Activated T-cell treated with anti-CD3 and anti-CD28 coated beads, Interleukin-2, amount 50 U/mL, for 24 hours (primary cell): ENCODE measurements around the gene SLC34A2.

Experiments
- DNase-seq: peaks from one replicate; pipeline ENCODE4 v3.0.0-alpha.2; 2020
- H3K27ac Mint-ChIP-seq: 2 replicates; pipeline ENCODE4 v1.8.0; 2020; ENCODE audit warnings: mild to moderate bottlenecking, mixed read lengths
- H3K27me3 Mint-ChIP-seq: 2 replicates; pipeline ENCODE4 v1.8.0; 2020; ENCODE audit warnings: mixed read lengths
- H3K36me3 Mint-ChIP-seq: 2 replicates; pipeline ENCODE4 v1.8.0; 2020; ENCODE audit warnings: low read depth, mixed read lengths
- H3K4me1 Mint-ChIP-seq: 2 replicates; pipeline ENCODE4 v1.8.0; 2020; ENCODE audit warnings: low read depth, mixed read lengths
- H3K4me3 Mint-ChIP-seq: 2 replicates; pipeline ENCODE4 v1.8.0; 2020; ENCODE audit warnings: mild to moderate bottlenecking, moderate library complexity, mixed read lengths
- H3K9me3 Mint-ChIP-seq: 2 replicates; pipeline ENCODE4 v1.8.0; 2020; ENCODE audit warnings: mixed read lengths

The SLC34A2 gene

DNA sequence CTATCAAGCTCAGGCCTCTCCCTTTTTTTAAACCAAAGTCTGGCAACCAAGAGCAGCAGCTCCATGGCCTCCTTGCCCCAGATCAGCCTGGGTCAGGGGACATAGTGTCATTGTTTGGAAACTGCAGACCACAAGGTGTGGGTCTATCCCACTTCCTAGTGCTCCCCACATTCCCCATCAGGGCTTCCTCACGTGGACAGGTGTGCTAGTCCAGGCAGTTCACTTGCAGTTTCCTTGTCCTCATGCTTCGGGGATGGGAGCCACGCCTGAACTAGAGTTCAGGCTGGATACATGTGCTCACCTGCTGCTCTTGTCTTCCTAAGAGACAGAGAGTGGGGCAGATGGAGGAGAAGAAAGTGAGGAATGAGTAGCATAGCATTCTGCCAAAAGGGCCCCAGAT is 21.5 kb downstream of the SLC34A2 start:
- Mint-ChIP-seq H3K4me1 (no peaks in the 10 kb centered on the region), H3K36me3 (no peaks in the 10 kb centered on the region), H3K27ac (no peak overlapping the region), H3K27me3 (no peaks in the 10 kb centered on the region), H3K4me3 (no peak overlapping the region), H3K9me3 (no peaks in the 10 kb centered on the region)
- DNase-seq = no peak

DNA sequence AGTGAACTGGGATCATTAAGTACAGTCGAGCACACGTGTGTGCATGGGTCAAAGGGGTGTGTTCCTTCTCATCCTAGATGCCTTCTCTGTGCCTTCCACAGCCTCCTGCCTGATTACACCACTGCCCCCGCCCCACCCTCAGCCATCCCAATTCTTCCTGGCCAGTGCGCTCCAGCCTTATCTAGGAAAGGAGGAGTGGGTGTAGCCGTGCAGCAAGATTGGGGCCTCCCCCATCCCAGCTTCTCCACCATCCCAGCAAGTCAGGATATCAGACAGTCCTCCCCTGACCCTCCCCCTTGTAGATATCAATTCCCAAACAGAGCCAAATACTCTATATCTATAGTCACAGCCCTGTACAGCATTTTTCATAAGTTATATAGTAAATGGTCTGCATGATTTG is 22.3 kb downstream of the SLC34A2 start:
- no peaks in the 10 kb centered on the region for H3K27me3 Mint-ChIP-seq
- no peak overlapping the region for H3K27ac Mint-ChIP-seq
- no peaks in the 10 kb centered on the region for H3K4me1 Mint-ChIP-seq
- no peak for DNase-seq
- no peak overlapping the region for H3K4me3 Mint-ChIP-seq
- no peaks in the 10 kb centered on the region for H3K36me3 Mint-ChIP-seq
- no peaks in the 10 kb centered on the region for H3K9me3 Mint-ChIP-seq

DNA sequence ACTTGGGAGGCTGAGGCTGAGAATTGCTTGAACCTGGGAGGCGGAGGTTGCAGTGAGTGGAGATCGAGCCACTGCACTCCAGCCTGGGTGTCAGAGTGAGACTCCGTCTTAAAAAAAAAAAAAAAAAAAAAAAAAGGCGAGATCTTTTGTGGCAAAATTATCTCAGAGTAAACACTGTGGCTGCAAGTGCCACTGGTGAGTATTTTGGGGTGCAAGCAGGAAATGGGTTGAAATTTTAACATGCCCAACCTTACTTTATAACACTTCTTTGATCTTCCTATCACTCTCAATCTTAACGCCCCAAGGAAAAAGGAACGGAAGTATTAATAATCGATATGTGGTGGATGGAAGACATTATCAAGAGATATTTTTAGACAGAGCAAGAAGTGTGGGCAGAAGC is 32.1 kb downstream of the SLC34A2 start:
- no peaks in the 10 kb centered on the region for H3K27me3 Mint-ChIP-seq
- DNase-seq = no peak
- no peak overlapping the region for H3K27ac Mint-ChIP-seq
- peaks cover 11% of the 10 kb centered on the region for H3K9me3 Mint-ChIP-seq
- H3K4me1 Mint-ChIP-seq = no peaks in the 10 kb centered on the region
- H3K4me3 Mint-ChIP-seq = no peak overlapping the region
- no peaks in the 10 kb centered on the region for H3K36me3 Mint-ChIP-seq

DNA sequence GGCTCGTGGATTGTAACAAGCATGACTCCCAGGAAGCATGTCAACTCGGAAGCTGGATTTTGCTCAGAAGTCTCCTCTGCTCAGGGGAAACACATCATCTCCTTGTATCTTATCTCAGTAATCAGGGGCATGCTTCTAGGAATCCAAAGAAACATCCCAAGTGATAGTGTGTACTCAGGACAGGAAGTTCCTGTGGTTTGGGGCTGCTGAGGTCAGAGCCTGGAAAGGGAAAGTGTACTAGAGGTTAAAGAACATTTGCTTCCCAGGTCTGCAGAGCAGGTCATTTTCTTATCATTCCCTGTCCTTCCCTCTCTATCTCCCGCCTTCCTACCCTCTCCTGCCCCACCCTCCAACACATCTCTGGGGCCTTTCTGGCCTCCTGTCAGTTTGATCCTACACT is 38.8 kb downstream of the SLC34A2 start:
- DNase-seq = no peak

DNA sequence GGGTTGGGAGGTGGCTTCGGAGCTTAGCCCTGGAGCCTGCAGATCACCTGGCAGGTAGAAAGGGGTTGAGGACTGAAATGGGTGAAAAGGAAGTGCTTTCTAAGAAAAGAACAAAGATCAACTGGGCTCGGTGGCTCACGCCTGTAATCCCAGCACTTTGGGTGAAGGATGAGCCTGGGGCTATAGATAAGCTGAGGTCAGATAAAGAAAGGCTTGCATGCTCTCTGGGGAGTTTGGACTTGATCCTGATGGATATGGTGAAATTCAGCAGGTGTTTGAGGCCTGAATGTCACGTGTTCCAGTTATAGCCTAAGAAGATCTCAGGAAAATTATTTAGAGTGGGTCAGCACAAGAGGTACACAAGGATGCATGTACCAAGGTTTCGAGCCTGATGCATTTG is 40.8 kb downstream of the SLC34A2 start:
- H3K27ac Mint-ChIP-seq = no peak overlapping the region
- DNase-seq = no peak
- peaks cover 7% of the 10 kb centered on the region for H3K9me3 Mint-ChIP-seq
- no peaks in the 10 kb centered on the region for H3K4me1 Mint-ChIP-seq
- H3K4me3 Mint-ChIP-seq = no peak overlapping the region
- H3K27me3 Mint-ChIP-seq = peaks cover 9% of the 10 kb centered on the region
- H3K36me3 Mint-ChIP-seq = no peaks in the 10 kb centered on the region

More for the DNA sequence above, 38.8 kb downstream of the SLC34A2 start:
- H3K27ac Mint-ChIP-seq = no peak overlapping the region
- peaks cover 5% of the 10 kb centered on the region for H3K27me3 Mint-ChIP-seq
- H3K4me1 Mint-ChIP-seq = no peaks in the 10 kb centered on the region
- H3K4me3 Mint-ChIP-seq = no peak overlapping the region
- peaks cover 14% of the 10 kb centered on the region for H3K9me3 Mint-ChIP-seq
- no peaks in the 10 kb centered on the region for H3K36me3 Mint-ChIP-seq

DNA sequence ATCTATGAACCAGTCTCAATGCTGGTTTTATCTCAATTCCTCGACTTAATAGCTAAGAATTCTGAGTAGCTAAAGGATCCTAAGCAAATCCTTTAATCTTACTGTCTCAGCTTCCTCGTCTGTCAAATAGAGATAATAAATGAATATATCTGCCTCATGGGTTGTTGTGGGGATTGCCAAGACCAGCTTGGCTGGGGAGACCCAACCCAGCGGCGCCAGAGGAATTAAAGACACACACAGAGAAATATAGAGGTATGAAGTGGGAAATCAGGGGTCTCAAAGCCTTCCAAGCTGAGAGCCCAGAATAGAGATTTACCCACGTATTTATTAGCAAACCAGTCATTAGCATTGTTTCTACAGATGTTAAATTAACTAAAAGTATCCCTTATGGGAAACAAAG is 41.9 kb downstream of the SLC34A2 start:
- Mint-ChIP-seq H3K27ac (no peak overlapping the region), H3K4me1 (no peaks in the 10 kb centered on the region), H3K36me3 (no peaks in the 10 kb centered on the region), H3K27me3 (peaks cover 9% of the 10 kb centered on the region), H3K9me3 (peaks cover 2% of the 10 kb centered on the region), H3K4me3 (no peak overlapping the region)
- no peak for DNase-seq

DNA sequence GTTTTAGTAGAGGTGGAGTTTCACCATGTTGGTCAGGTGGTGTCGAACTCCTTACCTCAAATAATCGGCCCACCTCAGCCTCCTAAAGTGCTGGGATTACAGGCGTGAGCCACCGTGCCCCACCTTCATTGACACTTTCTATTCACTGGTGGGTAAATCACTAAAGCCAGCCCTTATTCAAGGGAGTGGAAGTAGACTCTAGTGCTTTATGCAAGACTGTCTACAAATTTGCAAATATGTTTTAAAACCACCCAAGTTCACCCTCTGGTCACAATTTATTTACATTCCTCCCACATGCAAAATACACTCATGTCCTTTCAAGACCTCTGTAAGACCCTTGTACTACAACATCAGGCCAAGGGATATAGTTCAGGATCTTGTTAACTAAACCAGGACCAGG is 45.0 kb downstream of the SLC34A2 start:
- H3K4me3 Mint-ChIP-seq = no peak overlapping the region
- DNase-seq = no peak

DNA sequence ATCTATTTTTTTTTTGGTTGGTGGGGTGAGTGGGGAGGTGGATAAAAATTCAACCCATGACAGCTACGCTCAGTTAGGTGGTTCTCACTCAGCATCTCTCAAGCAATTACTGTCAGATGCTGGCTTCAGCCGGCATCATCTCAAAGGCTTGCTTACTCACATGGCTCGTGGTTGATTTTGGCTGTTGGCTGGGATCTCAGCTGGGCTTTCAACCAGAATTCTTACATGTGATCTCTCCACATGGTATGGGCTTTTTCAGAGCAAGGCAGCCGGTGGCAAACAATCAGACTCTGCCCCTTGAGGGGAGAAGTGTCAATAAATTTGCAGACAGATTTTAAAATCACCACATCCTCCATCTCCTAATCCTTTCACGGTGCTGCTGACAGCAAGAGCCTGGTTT is 47.2 kb downstream of the SLC34A2 start:
- Mint-ChIP-seq H3K9me3 (no peaks in the 10 kb centered on the region), H3K36me3 (no peaks in the 10 kb centered on the region), H3K4me1 (no peaks in the 10 kb centered on the region), H3K4me3 (no peak overlapping the region), H3K27ac (no peak overlapping the region), H3K27me3 (peaks cover 6% of the 10 kb centered on the region)
- DNase-seq = no peak

More for the DNA sequence above, 45.0 kb downstream of the SLC34A2 start:
- peaks cover 6% of the 10 kb centered on the region for H3K27me3 Mint-ChIP-seq
- H3K9me3 Mint-ChIP-seq = no peaks in the 10 kb centered on the region
- no peaks in the 10 kb centered on the region for H3K4me1 Mint-ChIP-seq
- no peaks in the 10 kb centered on the region for H3K36me3 Mint-ChIP-seq
- no peak overlapping the region for H3K27ac Mint-ChIP-seq

DNA sequence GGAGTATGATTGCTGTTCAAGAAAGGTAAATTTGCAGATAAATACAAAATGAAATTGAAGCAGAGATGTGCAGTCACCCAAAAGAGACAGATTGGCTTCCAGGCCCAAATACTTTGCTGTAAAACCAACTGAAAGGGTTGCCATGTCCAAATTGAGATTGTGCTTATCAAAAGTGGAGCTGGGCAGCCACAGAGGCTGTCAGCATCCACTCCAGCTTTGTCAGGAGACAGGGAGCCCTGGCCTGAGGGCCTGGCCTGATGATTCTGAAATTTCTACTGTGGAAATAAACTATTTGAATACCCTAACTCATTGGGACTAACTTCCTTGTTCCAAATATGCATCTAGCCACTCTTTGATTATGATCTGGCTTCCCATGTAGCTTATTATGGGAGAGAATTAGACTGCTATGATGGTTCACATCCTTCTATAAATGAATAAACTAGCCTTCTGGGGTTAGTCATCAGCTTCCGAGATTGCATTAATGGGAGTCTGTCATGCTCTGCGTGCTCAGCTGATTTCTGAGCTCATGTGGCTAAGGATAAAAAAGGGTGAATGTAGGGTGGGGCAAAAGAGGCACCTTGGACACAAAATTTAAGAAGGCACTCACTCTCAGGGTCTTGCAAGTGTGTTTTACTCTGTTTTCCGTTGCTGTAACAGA is 48.2 kb downstream of the SLC34A2 start:
- Mint-ChIP-seq H3K4me1 (no peaks in the 10 kb centered on the region), H3K4me3 (no peak overlapping the region), H3K9me3 (no peaks in the 10 kb centered on the region), H3K36me3 (no peaks in the 10 kb centered on the region), H3K27me3 (peaks cover 4% of the 10 kb centered on the region), H3K27ac (no peak overlapping the region)
- DNase-seq = no peak

DNA sequence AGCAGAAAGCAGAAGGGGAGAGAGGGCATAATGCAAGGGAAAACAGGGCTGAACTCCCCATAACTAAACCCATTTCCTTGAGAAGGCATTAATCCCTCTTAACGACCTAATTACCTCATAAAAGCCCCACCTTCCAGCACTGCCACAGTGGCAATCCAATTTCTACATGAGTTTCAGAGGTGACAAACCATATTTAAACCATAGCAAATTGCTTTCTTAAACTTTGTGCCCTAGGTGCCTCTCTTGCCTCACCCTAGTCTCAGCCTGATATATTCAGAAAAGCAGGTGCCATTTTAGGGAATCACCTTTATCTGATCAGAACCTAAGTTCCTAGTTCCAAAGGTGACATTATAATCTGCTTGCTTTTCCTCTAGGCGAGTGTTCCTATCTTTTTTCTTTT is 48.9 kb downstream of the SLC34A2 start:
- no peak overlapping the region for H3K4me3 Mint-ChIP-seq
- no peak for DNase-seq
- H3K27me3 Mint-ChIP-seq = peaks cover 6% of the 10 kb centered on the region
- no peaks in the 10 kb centered on the region for H3K36me3 Mint-ChIP-seq
- no peak overlapping the region for H3K27ac Mint-ChIP-seq
- peaks cover 3% of the 10 kb centered on the region for H3K9me3 Mint-ChIP-seq
- H3K4me1 Mint-ChIP-seq = no peaks in the 10 kb centered on the region

DNA sequence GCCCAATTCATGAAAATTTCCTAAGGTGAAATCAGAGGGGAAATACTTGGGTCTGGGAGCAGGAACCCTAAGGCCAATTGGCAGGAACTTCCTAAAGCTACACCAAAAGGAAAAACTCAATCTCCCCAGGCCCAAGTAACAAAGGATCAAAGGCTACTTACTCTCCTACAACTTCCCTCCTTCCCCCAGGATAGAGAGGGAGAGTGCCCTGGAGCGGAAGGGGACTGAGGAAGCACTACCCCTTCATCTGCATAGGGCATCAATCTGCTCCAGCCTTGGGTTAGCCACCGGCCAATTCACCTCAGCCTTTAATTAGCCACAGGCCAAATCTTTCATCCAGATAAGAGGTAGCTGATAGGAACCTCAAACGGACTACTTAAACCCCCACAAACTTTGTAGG is 55.0 kb downstream of the SLC34A2 start:
- H3K27ac Mint-ChIP-seq = no peak overlapping the region
- peaks cover 2% of the 10 kb centered on the region for H3K27me3 Mint-ChIP-seq
- peaks cover 3% of the 10 kb centered on the region for H3K9me3 Mint-ChIP-seq
- H3K4me3 Mint-ChIP-seq = no peak overlapping the region
- no peaks in the 10 kb centered on the region for H3K4me1 Mint-ChIP-seq
- H3K36me3 Mint-ChIP-seq = no peaks in the 10 kb centered on the region
- DNase-seq = no peak

DNA sequence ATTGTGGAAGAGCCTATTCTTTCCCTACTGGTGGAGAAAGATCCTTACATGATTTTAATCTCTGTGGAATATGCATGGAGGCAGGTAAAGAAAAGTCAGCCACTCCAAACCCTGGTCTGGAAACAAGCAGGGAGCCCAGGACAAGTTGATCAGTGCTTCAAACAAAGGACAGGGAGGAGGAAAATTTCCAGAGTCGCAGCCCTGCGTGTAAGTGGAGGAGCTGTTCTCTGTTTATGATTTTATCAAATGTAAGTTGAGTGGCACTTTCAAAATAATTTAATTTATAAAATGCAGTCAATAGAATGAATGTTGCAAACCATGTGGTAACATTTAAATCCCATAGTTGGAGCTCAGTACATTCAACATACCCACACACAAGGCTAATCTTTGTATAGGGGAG is 57.0 kb downstream of the SLC34A2 start:
- no peaks in the 10 kb centered on the region for H3K36me3 Mint-ChIP-seq
- no peak for DNase-seq
- H3K27me3 Mint-ChIP-seq = peaks cover 2% of the 10 kb centered on the region
- H3K9me3 Mint-ChIP-seq = peaks cover 3% of the 10 kb centered on the region
- H3K27ac Mint-ChIP-seq = no peak overlapping the region
- H3K4me3 Mint-ChIP-seq = no peak overlapping the region
- H3K4me1 Mint-ChIP-seq = no peaks in the 10 kb centered on the region

DNA sequence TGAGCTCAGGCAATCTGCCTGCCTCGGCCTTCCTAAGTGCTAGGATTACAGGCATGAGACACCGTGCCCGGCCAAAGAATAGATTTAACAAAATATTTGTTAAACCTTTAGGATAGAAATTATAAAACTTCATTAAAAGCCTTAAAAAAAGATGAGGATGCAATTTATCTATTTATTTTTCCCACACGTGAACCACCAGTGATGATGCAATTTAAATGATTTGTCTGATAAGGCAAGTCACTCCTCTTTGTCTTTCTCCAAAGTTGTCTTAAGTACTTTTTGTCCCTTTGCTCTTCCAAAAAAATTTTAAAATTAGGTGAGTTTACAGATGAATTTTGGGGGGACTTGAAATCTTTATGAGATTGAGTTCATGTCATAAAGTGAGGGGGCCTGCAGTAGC is 58.2 kb downstream of the SLC34A2 start:
- H3K4me3 Mint-ChIP-seq = no peak overlapping the region
- no peaks in the 10 kb centered on the region for H3K4me1 Mint-ChIP-seq
- DNase-seq = no peak
- H3K9me3 Mint-ChIP-seq = peaks cover 3% of the 10 kb centered on the region
- H3K36me3 Mint-ChIP-seq = no peaks in the 10 kb centered on the region
- H3K27me3 Mint-ChIP-seq = peaks cover 2% of the 10 kb centered on the region
- H3K27ac Mint-ChIP-seq = no peak overlapping the region

DNA sequence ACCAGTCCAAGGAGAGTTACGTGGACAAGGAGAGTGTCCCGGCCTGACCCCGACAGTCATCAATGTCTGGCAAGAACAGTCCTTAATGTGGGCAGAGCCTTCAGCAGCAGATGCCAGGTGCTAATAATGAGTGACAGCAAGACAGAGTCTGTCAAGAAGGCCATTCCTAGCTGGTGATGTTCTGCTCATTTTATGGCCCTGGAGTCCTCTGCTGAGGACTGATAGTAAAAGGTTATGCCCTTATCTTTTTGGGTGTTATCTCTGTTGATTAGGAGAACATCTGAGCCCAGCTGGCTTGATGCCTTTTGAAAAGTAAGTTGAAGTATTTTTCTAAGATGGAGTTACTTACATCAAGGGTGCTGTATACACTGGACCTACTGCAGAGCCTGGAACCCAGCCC is 67.3 kb downstream of the SLC34A2 start:
- H3K27me3 Mint-ChIP-seq = no peaks in the 10 kb centered on the region
- H3K9me3 Mint-ChIP-seq = no peaks in the 10 kb centered on the region
- no peaks in the 10 kb centered on the region for H3K36me3 Mint-ChIP-seq
- H3K27ac Mint-ChIP-seq = no peak overlapping the region
- no peak overlapping the region for H3K4me3 Mint-ChIP-seq
- DNase-seq = no peak
- H3K4me1 Mint-ChIP-seq = no peaks in the 10 kb centered on the region

DNA sequence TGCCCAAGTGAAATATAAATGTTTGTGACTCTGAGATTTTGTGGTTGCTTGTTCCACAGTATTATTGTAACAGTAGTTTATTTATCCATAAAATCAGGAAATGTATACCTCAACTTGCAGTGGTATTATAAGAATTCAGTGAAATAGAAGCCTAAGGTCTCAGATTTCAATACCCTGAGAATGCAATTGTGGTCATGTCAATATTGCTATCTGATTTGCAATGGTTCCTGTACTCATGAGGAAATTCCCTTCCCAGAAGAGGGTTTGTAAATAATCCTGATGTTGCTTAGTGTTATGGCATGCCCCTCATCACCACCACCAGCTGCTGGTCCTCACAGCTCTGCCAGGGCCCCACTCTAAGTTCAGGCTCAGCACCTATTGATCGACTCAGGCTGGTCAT is 67.8 kb downstream of the SLC34A2 start:
- Mint-ChIP-seq H3K27ac (no peak overlapping the region), H3K4me1 (no peaks in the 10 kb centered on the region), H3K36me3 (no peaks in the 10 kb centered on the region), H3K9me3 (no peaks in the 10 kb centered on the region), H3K27me3 (no peaks in the 10 kb centered on the region), H3K4me3 (no peak overlapping the region)
- DNase-seq = no peak

DNA sequence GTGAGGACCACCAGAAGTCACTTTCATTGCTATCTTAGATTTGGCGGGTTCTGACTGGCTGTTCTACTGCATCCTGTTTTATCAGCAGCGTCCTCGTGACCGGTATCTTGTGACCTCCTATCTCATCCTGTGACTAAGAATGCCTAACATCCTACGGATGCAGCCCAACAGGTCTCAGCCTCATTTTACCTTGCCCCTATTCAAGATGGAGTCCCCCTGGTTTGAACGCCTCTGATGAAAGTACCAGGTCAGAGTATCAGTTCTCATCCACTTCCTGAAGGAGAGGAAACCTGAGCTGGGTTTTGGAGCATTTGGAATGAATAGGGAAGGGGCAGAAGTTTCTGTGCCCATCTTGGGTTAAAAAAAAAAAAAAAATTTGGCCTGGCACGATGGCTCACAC is 70.2 kb downstream of the SLC34A2 start:
- Mint-ChIP-seq H3K4me1 (no peaks in the 10 kb centered on the region), H3K9me3 (no peaks in the 10 kb centered on the region), H3K27ac (no peak overlapping the region), H3K36me3 (no peaks in the 10 kb centered on the region), H3K4me3 (no peak overlapping the region), H3K27me3 (no peaks in the 10 kb centered on the region)
- no peak for DNase-seq
